ES-I3 (cell line): ENCODE measurements around the gene AMER3.

Experiments
- H3K36me3 ChIP-seq: 2 replicates; pipeline ENCODE4 v1.6.1; 2013; ENCODE audit warnings: mild to moderate bottlenecking, low read length, control low read depth, moderate library complexity; ENCODE audit not compliant: insufficient read depth
- H3K4me1 ChIP-seq: 2 replicates; pipeline ENCODE4 v1.6.1; 2013; ENCODE audit warnings: mild to moderate bottlenecking, control low read depth, low read length; ENCODE audit not compliant: insufficient read depth
- H3K9ac ChIP-seq: 2 replicates; pipeline ENCODE4 v1.6.1; 2013; ENCODE audit warnings: low read depth, mild to moderate bottlenecking, low read length, moderate library complexity
- H3K9me3 ChIP-seq: 2 replicates; pipeline ENCODE4 v1.6.1; 2013; ENCODE audit warnings: mild to moderate bottlenecking, low read length, moderate library complexity; ENCODE audit not compliant: control insufficient read depth, insufficient read depth

Gene AMER3

GRCh38 chr2:130762910-130763385 lies 7.6 kb downstream of the AMER3 start:
- no peaks in the 10 kb centered on the region for H3K36me3 ChIP-seq
- no peaks in the 10 kb centered on the region for H3K9me3 ChIP-seq
- H3K4me1 ChIP-seq = no peaks in the 10 kb centered on the region
- H3K9ac ChIP-seq = no peak overlapping the region

- Histone ChIP-seq H3K36me3 (no peaks in the 10 kb centered on the region), H3K4me1 (no peaks in the 10 kb centered on the region), H3K9ac (no peak overlapping the region), H3K9me3 (no peaks in the 10 kb centered on the region)
Observed at GRCh38 chr2:130763405-130763804, 8.1 kb downstream of the AMER3 start.

- no peaks in the 10 kb centered on the region for H3K36me3 ChIP-seq
- no peak overlapping the region for H3K9ac ChIP-seq
- no peaks in the 10 kb centered on the region; the same call in 1 of the 2 replicates for H3K4me1 ChIP-seq
- H3K9me3 ChIP-seq = no peaks in the 10 kb centered on the region
Observed at GRCh38 chr2:130764035-130764820, 8.9 kb downstream of the AMER3 start.

GRCh38 chr2:130764821-130765115 lies 9.4 kb downstream of the AMER3 start:
- Histone ChIP-seq H3K36me3 (no peaks in the 10 kb centered on the region), H3K4me1 (no peaks in the 10 kb centered on the region; the same call in 1 of the 2 replicates), H3K9ac (no peak overlapping the region)

GRCh38 chr2:130765464-130765863 lies 10.1 kb downstream of the AMER3 start:
- H3K36me3 ChIP-seq = no peaks in the 10 kb centered on the region
- no peaks in the 10 kb centered on the region; the same call in 1 of the 2 replicates for H3K4me1 ChIP-seq
- H3K9ac ChIP-seq = no peak overlapping the region
- no peaks in the 10 kb centered on the region for H3K9me3 ChIP-seq

More at GRCh38 chr2:130764821-130765115, 9.4 kb downstream of the AMER3 start:
- H3K9me3 ChIP-seq = no peaks in the 10 kb centered on the region

GRCh38 chr2:130766037-130766436 lies 10.7 kb downstream of the AMER3 start:
- H3K9me3 ChIP-seq = no peaks in the 10 kb centered on the region
- H3K4me1 ChIP-seq = no peaks in the 10 kb centered on the region; the same call in 1 of the 2 replicates
- H3K36me3 ChIP-seq = no peaks in the 10 kb centered on the region
- H3K9ac ChIP-seq = no peak overlapping the region

GRCh38 chr2:130766711-130767407 lies 11.5 kb downstream of the AMER3 start:
- Histone ChIP-seq H3K36me3 (no peaks in the 10 kb centered on the region), H3K4me1 (no peaks in the 10 kb centered on the region; the same call in 1 of the 2 replicates), H3K9me3 (no peaks in the 10 kb centered on the region), H3K9ac (no peak overlapping the region)

- no peak overlapping the region for H3K9ac ChIP-seq
- no peaks in the 10 kb centered on the region; the same call in 1 of the 2 replicates for H3K4me1 ChIP-seq
- no peaks in the 10 kb centered on the region for H3K36me3 ChIP-seq
- no peaks in the 10 kb centered on the region for H3K9me3 ChIP-seq
Observed at GRCh38 chr2:130767408-130767775, 12.1 kb downstream of the AMER3 start.

- Histone ChIP-seq H3K9ac (no peak overlapping the region), H3K36me3 (no peaks in the 10 kb centered on the region), H3K4me1 (no peaks in the 10 kb centered on the region; the same call in 1 of the 2 replicates), H3K9me3 (no peaks in the 10 kb centered on the region)
Observed at GRCh38 chr2:130768191-130768855, 13.0 kb downstream of the AMER3 start.

GRCh38 chr2:130769343-130769907 lies 14.1 kb downstream of the AMER3 start:
- H3K9me3 ChIP-seq = no peaks in the 10 kb centered on the region
- H3K9ac ChIP-seq = no peak overlapping the region
- no peaks in the 10 kb centered on the region; the same call in 1 of the 2 replicates for H3K4me1 ChIP-seq
- H3K36me3 ChIP-seq = no peaks in the 10 kb centered on the region

- no peaks in the 10 kb centered on the region for H3K4me1 ChIP-seq
- H3K9ac ChIP-seq = no peak overlapping the region
Observed at GRCh38 chr2:130776550-130776949, 21.2 kb downstream of the AMER3 start.

GRCh38 chr2:130778781-130779180 lies 23.4 kb downstream of the AMER3 start:
- H3K9me3 ChIP-seq = no peaks in the 10 kb centered on the region
- H3K9ac ChIP-seq = no peak overlapping the region
- H3K4me1 ChIP-seq = no peaks in the 10 kb centered on the region
- no peaks in the 10 kb centered on the region for H3K36me3 ChIP-seq

More at GRCh38 chr2:130776550-130776949, 21.2 kb downstream of the AMER3 start:
- no peaks in the 10 kb centered on the region for H3K9me3 ChIP-seq
- no peaks in the 10 kb centered on the region for H3K36me3 ChIP-seq

- Histone ChIP-seq H3K9me3 (no peaks in the 10 kb centered on the region; the same call in 1 of the 2 replicates), H3K4me1 (no peaks in the 10 kb centered on the region), H3K9ac (no peak overlapping the region), H3K36me3 (no peaks in the 10 kb centered on the region)
Observed at GRCh38 chr2:130785466-130786055, 30.2 kb downstream of the AMER3 start.

- H3K4me1 ChIP-seq = no peaks in the 10 kb centered on the region
- no peak overlapping the region for H3K9ac ChIP-seq
- H3K9me3 ChIP-seq = no peaks in the 10 kb centered on the region; the same call in 1 of the 2 replicates
- H3K36me3 ChIP-seq = no peaks in the 10 kb centered on the region
Observed at GRCh38 chr2:130786076-130786475, 30.7 kb downstream of the AMER3 start.
